ENCODE results near the gene ASL.
A peak's percentile ranks its signal among the peaks of the same experiment; 100 is the strongest.
"Not testable (repeated sequence)": the region's sequence is repeated elsewhere in the genome, so short reads cannot be mapped to it uniquely, and the experiment has no call there.

Gene ASL

DNA sequence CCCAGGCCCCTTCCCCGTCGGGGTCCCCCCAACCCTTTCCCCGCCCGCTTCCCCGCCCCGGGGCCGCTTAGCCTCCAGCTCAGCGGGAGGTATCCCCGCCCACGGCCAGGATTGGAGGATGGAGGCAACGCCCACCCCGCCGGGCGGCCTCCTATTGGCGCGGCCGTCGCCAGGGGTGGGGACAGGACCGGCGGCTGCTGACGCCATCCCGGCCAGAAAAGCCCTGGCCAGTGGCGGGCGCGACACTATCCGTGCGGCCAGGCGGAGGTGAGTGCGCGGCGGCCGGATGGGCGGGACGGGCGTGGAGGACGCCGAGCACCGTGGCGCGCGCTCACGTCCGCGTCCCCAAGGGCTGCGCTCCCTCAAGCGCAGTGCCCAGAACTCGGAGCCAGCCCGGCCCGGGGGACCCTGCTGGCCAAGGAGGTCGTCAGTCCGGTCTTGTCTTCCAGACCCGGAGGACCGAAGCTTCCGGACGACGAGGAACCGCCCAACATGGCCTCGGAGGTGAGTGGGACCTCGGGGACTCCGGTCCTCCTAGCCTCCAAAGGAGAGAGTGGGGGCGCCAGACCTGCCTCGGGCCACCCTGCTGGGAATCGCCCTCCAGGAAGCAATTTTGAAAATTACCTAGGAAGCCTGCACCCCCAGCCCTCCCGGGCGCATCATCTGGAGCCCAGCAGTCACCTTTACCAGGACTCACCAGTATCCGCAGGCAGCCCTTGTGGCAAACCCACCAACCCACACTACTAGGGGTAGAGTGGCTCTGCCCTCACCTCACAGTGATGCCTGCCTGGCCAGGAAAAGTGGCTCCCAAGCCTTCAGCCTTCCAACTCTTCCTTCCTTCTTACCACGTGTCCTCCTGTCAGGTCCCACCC, at the start of gene ASL:
Gene ASL, plus strand, starts transcription at position 230 of the 872 bp plus-strand sequence. Its CDS starts 263 bp downstream, at position 493.
- DNase-seq: peak; percentile 77 to 79

DNA sequence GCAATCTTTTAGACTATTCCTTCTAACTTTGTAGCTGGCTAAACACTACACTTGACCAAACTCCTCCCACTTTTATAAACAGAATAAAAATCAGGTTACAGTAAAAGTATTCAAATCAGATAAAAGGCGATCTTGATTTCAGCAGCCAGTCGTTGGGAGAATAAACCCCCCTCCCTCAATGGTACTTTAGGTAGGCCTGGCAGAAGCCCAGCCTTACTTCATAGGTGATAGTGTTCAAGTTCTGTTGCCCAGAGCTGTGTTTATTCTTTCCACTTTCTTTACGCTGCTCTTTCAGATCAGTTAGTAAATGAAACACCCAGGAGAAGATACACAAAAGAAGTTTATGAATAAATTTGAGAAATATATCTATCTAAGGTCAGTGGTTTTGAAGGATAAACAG, 47.3 kb upstream of the ASL start:
- DNase-seq: not testable (repeated sequence)

DNA sequence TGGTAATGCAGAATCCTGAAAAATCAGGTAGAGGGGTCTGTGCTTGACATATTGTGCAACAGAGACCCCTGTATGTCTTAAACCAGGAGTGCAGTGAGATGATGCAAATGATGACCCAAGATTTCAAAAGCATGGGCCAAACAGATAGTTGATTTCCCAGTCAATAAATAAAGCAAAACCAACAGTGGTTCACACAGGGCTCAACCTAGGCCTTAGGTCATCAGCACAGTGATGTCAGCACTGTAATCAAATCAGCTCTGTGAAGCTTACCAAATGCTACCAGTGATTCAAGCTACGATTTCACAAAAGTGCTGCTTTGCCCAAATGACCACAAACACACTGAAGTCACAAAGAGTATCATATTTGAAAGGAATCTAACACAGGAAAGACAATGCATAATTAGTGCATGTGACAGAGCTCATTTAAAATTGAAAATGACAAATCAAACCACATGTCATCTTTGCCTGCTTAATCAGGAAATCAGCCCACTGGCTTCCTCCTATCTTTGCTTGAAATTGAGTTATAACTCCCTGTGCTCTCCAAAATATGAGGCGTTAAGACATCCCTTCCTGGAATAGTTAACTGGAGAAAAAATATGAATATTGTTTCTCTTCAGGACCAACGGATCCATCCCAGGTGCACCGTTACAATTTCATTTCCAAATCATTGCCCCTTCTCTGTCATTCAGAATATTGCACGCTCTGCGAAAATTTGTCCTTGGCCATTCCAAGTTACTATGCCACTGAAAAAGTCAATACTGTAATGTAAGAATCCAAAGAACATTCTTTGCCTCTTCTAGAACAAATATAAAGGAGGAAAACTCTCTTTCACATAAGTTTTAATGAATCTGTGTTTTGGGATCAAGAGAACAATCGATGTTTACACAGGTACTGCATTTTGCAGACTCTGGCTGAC, 41.9 kb upstream of the ASL start:
- no peak for DNase-seq

DNA sequence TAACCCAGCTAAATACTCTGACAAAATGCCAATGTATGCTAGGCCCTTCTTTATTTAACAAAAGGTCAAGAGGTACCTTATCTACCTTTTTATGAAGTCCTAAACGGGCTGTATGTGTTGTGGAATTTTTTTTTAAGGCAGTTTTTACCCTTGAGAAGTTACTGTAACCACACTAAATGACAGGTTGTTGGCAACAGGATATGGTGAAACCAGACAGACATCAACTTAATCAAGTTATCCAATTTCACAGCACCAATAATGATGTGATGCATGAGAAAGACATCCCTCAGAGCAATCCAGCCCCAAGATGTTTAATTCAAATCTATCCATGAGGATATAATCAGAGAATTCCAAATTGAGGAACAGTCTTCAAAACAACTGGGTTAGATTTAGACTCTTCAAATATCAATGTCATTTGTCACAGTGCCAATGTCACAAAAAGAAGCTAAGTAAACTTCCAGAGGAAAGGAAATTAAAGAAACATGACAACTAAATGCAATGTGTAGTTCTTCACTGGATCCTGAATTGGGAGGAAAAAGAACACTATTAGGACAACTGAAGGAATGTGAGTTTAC, 41.1 kb upstream of the ASL start:
- DNase-seq: not testable (repeated sequence)

- DNase-seq: no peak
Measured at GRCh38 chr7:66036382-66036781, 39.2 kb upstream of the ASL start.

- no peak for DNase-seq
Measured at GRCh38 chr7:66036788-66037187, 38.8 kb upstream of the ASL start.

- DNase-seq: no peak
Measured at GRCh38 chr7:66039094-66039670, 36.4 kb upstream of the ASL start.

DNA sequence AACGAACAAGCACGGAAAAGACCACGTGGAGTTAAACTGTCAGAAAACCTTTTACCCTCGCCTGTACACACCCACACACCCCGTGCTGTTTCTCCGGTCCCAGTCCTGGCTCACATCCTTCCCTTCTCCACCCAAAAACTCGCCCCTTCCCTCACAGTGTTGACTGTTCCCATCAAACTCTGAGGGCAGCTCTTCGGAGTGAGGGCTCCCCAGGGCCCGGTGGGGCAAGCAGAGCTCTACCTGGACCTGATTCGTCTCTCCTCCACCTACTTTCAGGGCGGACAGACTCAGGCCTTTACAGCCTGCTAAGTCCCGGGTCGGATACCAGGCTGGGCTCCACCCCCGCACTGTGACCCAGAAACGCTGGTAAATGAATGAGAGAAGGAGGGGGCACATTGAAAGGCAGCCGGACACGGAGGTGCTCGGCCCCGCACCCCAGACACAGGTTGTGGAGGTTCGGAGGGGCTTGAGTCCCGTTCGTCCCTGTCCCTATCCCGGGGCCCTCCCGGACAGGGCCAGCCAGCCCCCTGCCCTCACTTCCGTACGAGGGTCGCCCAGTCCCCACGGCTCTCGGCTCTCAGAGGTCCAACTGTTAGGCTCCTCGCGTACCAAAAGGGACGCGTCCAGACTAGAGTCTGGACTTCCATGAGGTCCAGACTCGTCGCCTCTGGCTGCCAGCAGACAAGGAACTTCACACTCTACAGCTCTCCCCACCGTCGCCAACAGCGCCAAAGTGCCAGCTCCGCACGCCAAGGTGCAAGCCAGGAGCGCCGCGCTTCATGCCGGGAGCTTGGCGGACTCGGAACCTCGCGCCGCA, 31.7 kb upstream of the ASL start:
- peak; percentile 16 to 45 for DNase-seq

DNA sequence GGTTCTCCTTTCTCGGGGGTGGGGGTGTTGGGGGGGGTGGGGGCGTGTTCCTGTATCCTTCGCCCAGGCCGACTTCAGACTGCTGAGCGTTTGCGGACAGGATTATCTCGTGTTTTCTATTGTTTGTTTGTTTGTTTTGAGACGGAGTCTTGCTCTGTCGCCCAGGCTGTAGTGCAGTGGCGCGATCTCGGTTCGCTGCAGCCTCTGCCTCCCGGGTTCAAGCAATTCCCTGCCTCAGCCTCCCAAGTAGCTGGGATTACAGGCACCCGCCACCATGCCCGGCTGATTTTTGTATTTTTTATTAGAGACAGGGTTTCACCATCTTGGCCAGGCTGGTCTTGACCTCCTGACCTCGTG, 31.1 kb upstream of the ASL start:
- DNase-seq: not testable (repeated sequence)

DNA sequence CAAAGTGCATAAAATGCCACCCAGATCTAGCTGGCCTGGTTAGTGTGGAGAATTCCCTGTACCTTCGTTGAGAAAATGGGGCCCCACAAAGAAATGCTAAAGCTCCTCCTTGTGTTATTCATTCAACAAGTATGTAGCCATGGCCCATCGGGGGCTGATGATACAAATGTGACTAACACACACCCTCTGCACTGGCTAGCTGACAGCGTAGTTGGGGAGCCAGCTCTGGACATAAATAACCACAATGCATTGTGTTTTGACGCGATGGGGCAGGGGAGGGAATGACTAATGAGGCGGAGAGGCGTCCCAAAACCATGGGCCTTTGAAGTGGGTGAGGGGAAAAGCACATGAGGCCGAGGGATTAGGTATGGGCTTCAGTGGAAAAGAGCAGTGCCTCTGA, 28.2 kb upstream of the ASL start:
- no peak for DNase-seq

DNA sequence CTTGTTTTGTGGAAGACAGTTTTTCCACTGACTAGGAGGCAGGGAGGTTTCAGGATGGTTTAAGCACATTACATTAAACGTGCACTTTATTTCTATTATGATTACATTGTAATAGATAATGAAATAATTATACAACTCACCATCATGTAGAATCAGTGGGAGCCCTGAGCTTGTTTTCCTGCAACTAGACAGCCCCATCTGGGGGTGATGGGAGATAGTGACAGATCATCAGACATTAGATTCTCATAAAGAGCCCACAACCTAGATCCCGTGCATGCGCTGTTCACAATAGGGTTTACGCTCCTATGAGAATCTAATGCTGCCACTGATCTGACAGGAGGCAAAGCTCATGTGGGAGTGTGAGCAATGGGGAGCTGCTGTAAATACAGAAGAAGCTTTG, 25.7 kb upstream of the ASL start:
- DNase-seq: not testable (repeated sequence)

DNA sequence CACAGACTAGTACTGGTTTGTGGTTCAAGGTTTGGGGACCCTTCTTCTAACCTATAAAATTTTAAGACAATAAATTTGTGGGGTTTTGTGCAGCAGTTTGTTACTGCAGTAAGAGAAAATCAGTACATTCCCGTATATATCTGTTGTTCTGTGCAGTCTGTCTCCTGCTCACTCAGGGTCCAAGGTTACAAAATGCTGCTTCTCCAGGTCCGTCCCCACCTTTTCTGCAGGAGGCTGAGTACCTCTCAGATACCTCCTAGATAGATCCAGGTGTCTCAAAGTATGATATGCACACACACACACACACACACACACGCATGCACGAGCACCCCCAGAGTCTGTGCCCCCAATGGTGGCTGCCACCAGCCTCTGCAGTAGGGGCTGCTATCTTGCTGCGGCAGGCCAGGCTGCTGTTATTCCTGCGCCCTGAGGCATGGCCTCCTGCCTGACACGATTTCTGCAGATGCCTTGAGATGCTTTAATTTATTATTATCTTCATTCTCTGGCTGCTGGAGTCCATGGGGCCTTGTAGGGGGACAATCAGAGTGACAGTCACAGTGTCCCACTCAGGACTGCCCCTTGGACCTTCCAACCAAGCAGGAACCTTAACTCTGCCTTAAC, 25.2 kb upstream of the ASL start:
- DNase-seq: no peak

DNA sequence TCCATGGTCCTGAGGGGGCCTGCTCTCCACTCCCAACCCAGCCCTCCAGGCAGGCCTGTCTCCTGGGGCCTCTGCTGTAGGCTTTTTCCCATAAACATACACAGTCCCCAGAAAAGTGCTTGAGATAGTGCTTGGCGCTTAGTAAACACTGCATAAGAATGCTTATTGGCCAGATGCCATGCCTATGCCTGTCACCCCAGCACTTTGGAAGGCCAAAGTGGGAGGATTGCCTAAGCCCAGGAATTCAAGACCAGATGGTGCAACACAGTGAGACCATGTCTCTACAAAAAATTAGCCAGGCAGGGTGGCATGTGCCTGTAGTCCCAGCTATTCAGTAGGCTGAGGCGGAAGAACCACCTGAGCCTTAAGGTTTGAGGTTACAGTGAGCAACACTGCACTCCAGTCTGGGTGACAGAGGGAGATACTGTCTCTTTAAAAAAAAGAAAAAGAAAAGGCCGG, 24.6 kb upstream of the ASL start:
- DNase-seq: peak in 1 of 2 experiments; percentile 45

GRCh38 chr7:66052447-66052846, 23.2 kb upstream of the ASL start:
- no peak for DNase-seq

DNA sequence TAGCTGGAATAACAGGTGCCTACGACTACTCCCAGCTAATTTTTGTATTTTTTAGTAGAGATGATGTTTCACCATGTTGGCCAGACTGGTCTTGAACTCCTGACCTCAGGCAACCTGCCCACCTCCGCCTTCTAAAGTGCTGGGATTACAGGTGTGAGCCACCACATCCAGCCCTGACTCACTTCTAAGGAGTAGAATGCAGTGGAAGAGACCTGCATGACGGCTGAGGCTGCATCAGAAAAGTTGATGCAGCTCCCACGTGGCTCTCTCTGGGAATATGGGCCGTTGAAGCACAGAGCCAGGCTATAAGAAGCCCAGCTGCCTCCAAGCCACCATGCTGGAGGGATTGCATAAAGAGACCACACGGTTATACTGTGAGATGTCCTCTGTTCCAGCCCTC, 21.6 kb upstream of the ASL start:
- DNase-seq: no peak

GRCh38 chr7:66055321-66055956, 20.2 kb upstream of the ASL start:
- no peak for DNase-seq

GRCh38 chr7:66060796-66061195, 14.8 kb upstream of the ASL start:
- DNase-seq: no peak

GRCh38 chr7:66069732-66070131, 5.9 kb upstream of the ASL start:
- DNase-seq: no peak

GRCh38 chr7:66070222-66070621, 5.4 kb upstream of the ASL start:
- no peak for DNase-seq

- not testable (repeated sequence) for DNase-seq
Measured at GRCh38 chr7:66072208-66072607, 3.4 kb upstream of the ASL start.

Data from cerebellar nuclear complex (tissue), 1 donor.